ENCODE data around the gene COL4A3.

DNA sequence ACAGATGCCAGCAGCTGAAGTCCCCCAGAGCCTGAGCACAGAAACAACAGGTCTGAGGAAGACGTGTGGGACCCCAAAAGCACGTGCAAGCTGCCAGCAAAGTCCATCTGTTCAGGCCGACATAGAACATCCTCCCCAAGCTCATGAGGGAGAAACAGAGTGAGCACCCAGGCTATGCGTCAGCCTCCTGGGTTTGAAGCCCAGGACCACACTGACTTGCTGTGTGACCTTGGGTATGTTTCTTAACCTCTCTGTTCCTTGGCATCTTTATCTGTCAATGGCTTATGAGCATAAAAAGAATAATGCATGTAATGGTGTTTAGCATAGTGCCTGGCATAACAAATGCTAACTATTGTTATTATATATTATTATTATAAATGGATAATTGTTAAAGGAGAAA, 40.7 kb upstream of the COL4A3 start:
- TF ChIP-seq, protein P1, sequence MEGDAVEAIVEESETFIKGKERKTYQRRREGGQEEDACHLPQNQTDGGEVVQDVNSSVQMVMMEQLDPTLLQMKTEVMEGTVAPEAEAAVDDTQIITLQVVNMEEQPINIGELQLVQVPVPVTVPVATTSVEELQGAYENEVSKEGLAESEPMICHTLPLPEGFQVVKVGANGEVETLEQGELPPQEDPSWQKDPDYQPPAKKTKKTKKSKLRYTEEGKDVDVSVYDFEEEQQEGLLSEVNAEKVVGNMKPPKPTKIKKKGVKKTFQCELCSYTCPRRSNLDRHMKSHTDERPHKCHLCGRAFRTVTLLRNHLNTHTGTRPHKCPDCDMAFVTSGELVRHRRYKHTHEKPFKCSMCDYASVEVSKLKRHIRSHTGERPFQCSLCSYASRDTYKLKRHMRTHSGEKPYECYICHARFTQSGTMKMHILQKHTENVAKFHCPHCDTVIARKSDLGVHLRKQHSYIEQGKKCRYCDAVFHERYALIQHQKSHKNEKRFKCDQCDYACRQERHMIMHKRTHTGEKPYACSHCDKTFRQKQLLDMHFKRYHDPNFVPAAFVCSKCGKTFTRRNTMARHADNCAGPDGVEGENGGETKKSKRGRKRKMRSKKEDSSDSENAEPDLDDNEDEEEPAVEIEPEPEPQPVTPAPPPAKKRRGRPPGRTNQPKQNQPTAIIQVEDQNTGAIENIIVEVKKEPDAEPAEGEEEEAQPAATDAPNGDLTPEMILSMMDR (optimal IDR thresholded peaks at IDR 0.05 in 1 of 3, IDR thresholded peaks at IDR 0.05 in 1 of 3, conservative IDR thresholded peaks at IDR 0.05 in 1 of 3; ENCODE audit: extremely low read depth in 1 of 3, insufficient read depth in 2 of 3, low read length in 3 of 3): no peak
- TF ChIP-seq EZH2 (IDR thresholded peaks at IDR 0.05; ENCODE audit: low read length): no peak

Measured in keratinocyte (primary cell).